Endodermal cell (in vitro differentiated cells): ENCODE data around the gene CD34. TPM values are rescaled to one million over a fixed set of nuclear protein-coding genes. Genes with fewer than 3 reads are reported as not detected.
"Not testable (repeated sequence)": the region's sequence is repeated elsewhere in the genome, so short reads cannot be mapped to it uniquely, and the experiment has no call there.

Source experiments
- DNase-seq: peaks from one replicate; pipeline ENCODE4 v3.0.0-alpha.2; 2017
- H3K27ac ChIP-seq: 2 replicates; pipeline ENCODE4 v1.5.1; 2013; ENCODE audit warnings: mild to moderate bottlenecking, low read depth, low read length, moderate library complexity
- H3K27me3 ChIP-seq: 2 replicates; pipeline ENCODE4 v1.6.1; 2013; ENCODE audit warnings: mild to moderate bottlenecking, low read length, moderate library complexity; ENCODE audit not compliant: insufficient read depth, control insufficient read depth, poor library complexity, severe bottlenecking
- H3K36me3 ChIP-seq: 2 replicates; pipeline ENCODE4 v1.7.0; 2013; ENCODE audit warnings: mild to moderate bottlenecking, low read length, moderate library complexity; ENCODE audit not compliant: control insufficient read depth, insufficient read depth
- H3K4me1 ChIP-seq: one replicate; pipeline ENCODE4 v1.7.0; 2013; ENCODE audit warnings: low read length; ENCODE audit not compliant: control insufficient read depth, insufficient read depth
- H3K4me3 ChIP-seq: 2 replicates; pipeline ENCODE4 v1.5.1; 2013; ENCODE audit warnings: mild to moderate bottlenecking, low read length, moderate library complexity
- H3K9ac ChIP-seq: 2 replicates; pipeline ENCODE4 v1.6.1; 2013; ENCODE audit warnings: mild to moderate bottlenecking, low read length, moderate library complexity; ENCODE audit not compliant: poor library complexity, severe bottlenecking; ENCODE audit errors: extremely low read depth
- H3K9me3 ChIP-seq: 2 replicates; pipeline ENCODE4 v1.6.1; 2013; ENCODE audit warnings: mild to moderate bottlenecking, low read length, moderate library complexity; ENCODE audit not compliant: control insufficient read depth
- H3K27ac Mint-ChIP-seq: 2 replicates; pipeline ENCODE4 v1.8.0; 2020; ENCODE audit warnings: mixed read lengths
- H3K27me3 Mint-ChIP-seq: 2 replicates; pipeline ENCODE4 v1.8.0; 2021; ENCODE audit warnings: mild to moderate bottlenecking, mixed read lengths; ENCODE audit not compliant: insufficient read depth
- H3K36me3 Mint-ChIP-seq: 2 replicates; pipeline ENCODE4 v1.8.0; 2020; ENCODE audit warnings: low read depth, mixed read lengths
- H3K4me1 Mint-ChIP-seq: 2 replicates; pipeline ENCODE4 v1.8.0; 2020; ENCODE audit warnings: mixed read lengths
- H3K4me3 Mint-ChIP-seq: 2 replicates; pipeline ENCODE4 v1.8.0; 2020; ENCODE audit warnings: mild to moderate bottlenecking, moderate library complexity, mixed read lengths
- H3K9me3 Mint-ChIP-seq: 2 replicates; pipeline ENCODE4 v1.8.0; 2020; ENCODE audit warnings: mild to moderate bottlenecking, mixed read lengths
- WGBS, 2 experiments: methylation state at CpG; one replicate each; pipeline versions ENCODE4 v1.1.5 to v1.1.7; 2013; ENCODE audit warnings: missing lambda C conversion rate in 2 of 2, mixed read lengths in 1 of 2; ENCODE audit not compliant: insufficient coverage in 1 of 2, insufficient read length in 1 of 2; 5-methylcytosine and 5-hydroxymethylcytosine counted together
- total RNA-seq, 2 donors: library from RNA; stranded (reverse); fragmentation: NEBNext Ultra II Directional in 1 of 2; extraction: Animal tissue kit (Norgen Biotek cat#: 25700) in 1 of 2; gene quantifications; 2 replicates in 1 of 2; 3 replicates in 1 of 2; pipeline ENCODE4 v1.2.1, GENCODE V29; 2021
- TF ChIP-seq, protein P1 (sequence below): fragments of 200-600 bp; sonication (generic); conservative IDR thresholded peaks from 2 replicates; pipeline ENCODE4 v1.5.0; 2021; ENCODE audit warnings: antibody characterized with exemption, mild to moderate bottlenecking

The CD34 gene
- total RNA-seq, 2 donors from 2014 or later: 1.6 to 6.9 TPM

DNA sequence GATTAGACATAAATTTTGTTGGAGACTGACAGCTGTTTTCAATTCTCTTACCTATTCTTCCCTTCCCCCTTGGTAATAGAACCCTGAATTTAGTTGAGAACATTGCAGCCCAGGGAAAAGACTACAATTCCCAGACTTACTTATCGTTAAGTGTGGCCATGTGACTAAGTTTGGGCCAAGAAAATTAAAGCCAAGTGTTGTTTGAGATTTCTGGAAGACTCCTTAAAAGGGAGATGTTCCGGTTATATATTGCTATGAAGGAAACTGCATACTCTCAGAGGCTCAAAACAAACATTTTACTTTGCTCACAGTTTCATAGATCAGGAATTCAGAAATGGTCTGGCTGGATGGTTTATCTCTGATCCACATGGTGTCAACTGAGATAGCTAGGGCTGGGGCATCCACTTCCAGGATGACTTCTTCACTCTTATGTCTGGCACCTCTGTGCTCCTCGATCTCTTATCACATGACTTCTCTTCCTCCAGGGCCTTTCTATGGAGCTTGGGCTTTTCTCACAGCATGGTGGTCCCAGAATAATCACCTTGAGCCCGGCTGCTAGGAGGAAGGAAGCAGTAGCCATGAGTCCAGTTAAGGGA is 22.4 kb upstream of the CD34 start:
- peak overlapping the region; percentile 5 for H3K4me3 ChIP-seq
- Mint-ChIP-seq H3K4me3 (no peak overlapping the region), H3K4me1 (no peaks in the 10 kb centered on the region), H3K27ac (no peak overlapping the region), H3K27me3 (peaks cover 13% of the 10 kb centered on the region), H3K9me3 (peaks cover 21% of the 10 kb centered on the region), H3K36me3 (no peaks in the 10 kb centered on the region)
- peaks cover 50% of the 10 kb centered on the region for H3K9me3 ChIP-seq
- TF ChIP-seq, protein P1, sequence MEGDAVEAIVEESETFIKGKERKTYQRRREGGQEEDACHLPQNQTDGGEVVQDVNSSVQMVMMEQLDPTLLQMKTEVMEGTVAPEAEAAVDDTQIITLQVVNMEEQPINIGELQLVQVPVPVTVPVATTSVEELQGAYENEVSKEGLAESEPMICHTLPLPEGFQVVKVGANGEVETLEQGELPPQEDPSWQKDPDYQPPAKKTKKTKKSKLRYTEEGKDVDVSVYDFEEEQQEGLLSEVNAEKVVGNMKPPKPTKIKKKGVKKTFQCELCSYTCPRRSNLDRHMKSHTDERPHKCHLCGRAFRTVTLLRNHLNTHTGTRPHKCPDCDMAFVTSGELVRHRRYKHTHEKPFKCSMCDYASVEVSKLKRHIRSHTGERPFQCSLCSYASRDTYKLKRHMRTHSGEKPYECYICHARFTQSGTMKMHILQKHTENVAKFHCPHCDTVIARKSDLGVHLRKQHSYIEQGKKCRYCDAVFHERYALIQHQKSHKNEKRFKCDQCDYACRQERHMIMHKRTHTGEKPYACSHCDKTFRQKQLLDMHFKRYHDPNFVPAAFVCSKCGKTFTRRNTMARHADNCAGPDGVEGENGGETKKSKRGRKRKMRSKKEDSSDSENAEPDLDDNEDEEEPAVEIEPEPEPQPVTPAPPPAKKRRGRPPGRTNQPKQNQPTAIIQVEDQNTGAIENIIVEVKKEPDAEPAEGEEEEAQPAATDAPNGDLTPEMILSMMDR: no peak
- no peaks in the 10 kb centered on the region for H3K4me1 ChIP-seq
- no peaks in the 10 kb centered on the region for H3K36me3 ChIP-seq
- no peak overlapping the region for H3K27ac ChIP-seq
- WGBS, 2 experiments: 88 to 90% methylated on average over 2 to 4 of the region's 4 CpGs
- no peaks in the 10 kb centered on the region for H3K27me3 ChIP-seq
- no peak for DNase-seq
- H3K9ac ChIP-seq: no peak overlapping the region

DNA sequence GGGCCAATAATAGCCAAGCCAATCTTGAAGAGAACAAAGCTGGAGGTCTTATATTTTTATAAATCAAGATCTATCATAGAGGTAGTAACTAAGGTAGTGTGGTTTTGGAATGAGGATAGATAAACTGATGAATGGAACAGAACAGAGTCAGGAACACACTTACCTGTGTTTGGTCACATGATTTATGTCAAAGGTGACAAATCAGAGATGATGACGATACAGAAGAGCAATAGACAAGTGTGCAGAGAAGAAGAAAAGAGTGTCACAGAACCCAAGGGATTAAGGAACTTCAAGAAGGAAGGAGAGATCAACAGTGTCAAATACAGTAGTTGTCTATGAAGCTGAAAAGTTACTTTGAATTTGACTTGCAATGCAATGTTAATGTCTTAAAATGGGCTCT is 16.1 kb upstream of the CD34 start:
- peaks cover 12% of the 10 kb centered on the region for H3K4me1 Mint-ChIP-seq
- H3K36me3 Mint-ChIP-seq: no peaks in the 10 kb centered on the region
- no peaks in the 10 kb centered on the region for H3K9me3 Mint-ChIP-seq
- Histone ChIP-seq H3K4me1 (no peaks in the 10 kb centered on the region), H3K27me3 (peaks cover 15% of the 10 kb centered on the region), H3K36me3 (no peaks in the 10 kb centered on the region), H3K9me3 (peaks cover 18% of the 10 kb centered on the region), H3K9ac (no peak overlapping the region), H3K4me3 (no peak overlapping the region), H3K27ac (no peak overlapping the region)
- no peak overlapping the region for H3K4me3 Mint-ChIP-seq
- WGBS, 2 experiments: 90 to 100% methylated on average over 1 of the region's 1 CpG
- no peak for DNase-seq
- H3K27ac Mint-ChIP-seq: no peak overlapping the region
- TF ChIP-seq, protein P1: no peak
- H3K27me3 Mint-ChIP-seq: peaks cover 18% of the 10 kb centered on the region

DNA sequence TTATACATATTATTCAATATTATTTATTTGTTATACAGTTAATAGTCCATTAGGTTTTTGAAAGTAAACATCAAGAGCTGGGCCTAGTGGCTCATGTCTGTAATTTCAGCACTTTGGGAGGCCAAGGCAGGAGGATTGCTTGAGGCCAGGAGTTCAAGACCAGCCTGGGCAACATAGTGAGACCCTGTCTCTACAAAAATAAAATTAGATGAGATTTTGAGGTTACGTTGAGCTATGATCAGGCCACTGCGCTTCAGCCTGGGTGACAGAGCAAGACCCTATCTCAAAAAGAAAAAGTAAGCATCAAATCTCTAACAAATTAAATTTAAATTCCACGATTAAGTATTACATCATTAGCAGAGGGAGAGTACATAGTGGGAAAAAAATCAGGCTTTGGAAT is 15.0 kb upstream of the CD34 start:
- not testable (repeated sequence) for DNase-seq, H3K4me1 ChIP-seq, H3K4me3 Mint-ChIP-seq, H3K9ac ChIP-seq, H3K36me3 ChIP-seq, H3K27ac Mint-ChIP-seq, H3K9me3 Mint-ChIP-seq, H3K27ac ChIP-seq, H3K4me3 ChIP-seq, H3K36me3 Mint-ChIP-seq
- H3K27me3 Mint-ChIP-seq: peaks cover 20% of the 10 kb centered on the region
- Histone ChIP-seq H3K9me3 (peaks cover 12% of the 10 kb centered on the region), H3K27me3 (peaks cover 15% of the 10 kb centered on the region)
- WGBS, 2 experiments: 98 to 100% methylated on average over 1 to 3 of the region's 3 CpGs
- H3K4me1 Mint-ChIP-seq: peaks cover 12% of the 10 kb centered on the region

DNA sequence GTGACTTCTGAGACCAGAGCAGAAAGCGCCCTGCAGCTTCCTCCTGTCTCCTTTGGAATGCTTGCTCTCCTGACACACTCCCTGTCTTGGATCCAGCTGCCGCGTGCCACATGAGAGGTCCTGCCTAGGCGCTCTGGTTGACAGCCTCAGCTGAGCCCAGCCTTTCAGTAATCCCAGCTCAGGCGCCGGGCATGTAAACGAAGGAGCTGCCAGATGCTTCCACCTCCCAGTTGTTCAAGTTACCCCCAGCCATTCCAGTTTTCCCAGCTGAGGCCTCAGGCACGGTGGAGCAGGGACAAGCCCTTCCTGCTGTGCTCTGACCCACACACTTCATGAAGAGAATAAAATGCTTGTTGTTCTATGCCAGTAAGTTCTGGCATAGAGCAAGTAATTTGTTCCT is 14.3 kb upstream of the CD34 start:
- Histone ChIP-seq H3K27ac (no peak overlapping the region), H3K9me3 (peaks cover 5% of the 10 kb centered on the region), H3K4me3 (no peak overlapping the region), H3K9ac (no peak overlapping the region), H3K4me1 (no peaks in the 10 kb centered on the region), H3K27me3 (peaks cover 15% of the 10 kb centered on the region), H3K36me3 (no peaks in the 10 kb centered on the region)
- Mint-ChIP-seq H3K9me3 (no peaks in the 10 kb centered on the region), H3K27me3 (peaks cover 22% of the 10 kb centered on the region), H3K4me1 (peaks cover 12% of the 10 kb centered on the region), H3K4me3 (no peak overlapping the region), H3K27ac (no peak overlapping the region), H3K36me3 (no peaks in the 10 kb centered on the region)
- WGBS, 2 experiments: 33 to 51% methylated on average over 7 to 8 of the region's 8 CpGs
- peak; percentile 75 for DNase-seq
- TF ChIP-seq, protein P1: no peak
